Endothelial cell (in vitro differentiated cells): Measurements from ENCODE around the gene MCAT. TPM values are rescaled to one million over a fixed set of nuclear protein-coding genes. Genes with fewer than 3 reads are reported as not detected.

Source experiments
- DNase-seq: peaks from one replicate; pipeline ENCODE4 v3.0.0; 2021; ENCODE audit warnings: low spot score
- H3K27ac Mint-ChIP-seq: one replicate; pipeline ENCODE4 v1.8.0; 2021; ENCODE audit warnings: mixed read lengths, inconsistent platforms; ENCODE audit not compliant: unreplicated experiment
- H3K27me3 Mint-ChIP-seq: one replicate; pipeline ENCODE4 v1.8.0; 2021; ENCODE audit warnings: mild to moderate bottlenecking, moderate library complexity, mixed read lengths, inconsistent platforms; ENCODE audit not compliant: unreplicated experiment
- H3K36me3 Mint-ChIP-seq: one replicate; pipeline ENCODE4 v1.8.0; 2021; ENCODE audit warnings: mild to moderate bottlenecking, low read depth, mixed read lengths, inconsistent platforms; ENCODE audit not compliant: unreplicated experiment
- H3K4me1 Mint-ChIP-seq: one replicate; pipeline ENCODE4 v1.8.0; 2021; ENCODE audit warnings: mild to moderate bottlenecking, mixed read lengths, inconsistent platforms; ENCODE audit not compliant: unreplicated experiment
- H3K4me3 Mint-ChIP-seq: one replicate; pipeline ENCODE4 v1.8.0; 2021; ENCODE audit warnings: mild to moderate bottlenecking, mixed read lengths, inconsistent platforms; ENCODE audit not compliant: unreplicated experiment
- H3K9me3 Mint-ChIP-seq: one replicate; pipeline ENCODE4 v1.8.0; 2021; ENCODE audit warnings: mixed read lengths, inconsistent platforms; ENCODE audit not compliant: unreplicated experiment
- CTCF ChIP-seq: fragments of 200-600 bp; sonication (generic); IDR thresholded peaks from one replicate; pipeline ENCODE4 v1.5.0; 2021; ENCODE audit warnings: antibody characterized with exemption; ENCODE audit not compliant: unreplicated experiment
- total RNA-seq: library from RNA; stranded (reverse); fragmentation: NEBNext Ultra II Directional; extraction: Animal tissue kit (Norgen Biotek cat#: 25700); gene quantifications from one replicate; pipeline ENCODE4 v1.2.1, GENCODE V29; 2021; ENCODE audit not compliant: unreplicated experiment

MCAT gene
- total RNA-seq, 1 donor from 2014 or later: 10.3 TPM

- no peak for TF ChIP-seq CTCF
- peak overlapping the region; percentile 29 for H3K4me3 Mint-ChIP-seq
- no peaks in the 10 kb centered on the region for H3K9me3 Mint-ChIP-seq
- no peaks in the 10 kb centered on the region for H3K27me3 Mint-ChIP-seq
- DNase-seq: no peak
- H3K4me1 Mint-ChIP-seq: peaks cover 3% of the 10 kb centered on the region
- H3K36me3 Mint-ChIP-seq: peaks cover 12% of the 10 kb centered on the region
- no peak overlapping the region for H3K27ac Mint-ChIP-seq
These were observed 57.3 kb downstream of the MCAT start for GRCh38 chr22:43085658-43086606.

Other genes with a start within 250 kb of the MCAT start
- 93.7 TPM for gene PACSIN2, start 128.2 kb downstream of the MCAT start, total RNA-seq
- 13.0 TPM for gene TTLL1, start 54.0 kb downstream of the MCAT start, total RNA-seq
- gene BIK, start 32.6 kb downstream of the MCAT start, total RNA-seq: 0.97 TPM
- gene TSPO, start 8.2 kb upstream of the MCAT start, total RNA-seq: 38.9 TPM
- 15.1 TPM for gene TTLL12, start 43.7 kb upstream of the MCAT start, total RNA-seq
- 54.7 TPM for gene SCUBE1, start 200.0 kb upstream of the MCAT start, total RNA-seq